Hepatocyte (in vitro differentiated cells): ENCODE measurements around the gene NPTX1. TPM values are rescaled to one million over a fixed set of nuclear protein-coding genes. Genes with fewer than 3 reads are reported as not detected.

Source experiments
- DNase-seq: peaks from one replicate; pipeline ENCODE4 v3.0.0-alpha.2; 2016; ENCODE audit warnings: low spot score
- H2AFZ ChIP-seq: fragments of 200-600 bp; sonication (generic); 2 replicates; pipeline ENCODE4 v1.6.0; 2016; ENCODE audit warnings: antibody characterized with exemption, mild to moderate bottlenecking
- H3K27ac ChIP-seq: fragments of 200-600 bp; sonication (generic); 2 replicates; pipeline ENCODE4 v1.5.1; 2016; ENCODE audit warnings: mild to moderate bottlenecking
- H3K27me3 ChIP-seq: fragments of 200-600 bp; sonication (generic); 2 replicates; pipeline ENCODE4 v1.6.1; 2016
- H3K36me3 ChIP-seq: fragments of 200-600 bp; sonication (generic); replicated peaks from 2 replicates; pipeline ENCODE4 v1.5.1; 2016; ENCODE audit warnings: low read depth; ENCODE audit not compliant: insufficient read depth
- H3K4me1 ChIP-seq: fragments of 200-600 bp; sonication (generic); 2 replicates; pipeline ENCODE4 v1.5.1; 2016; ENCODE audit warnings: mild to moderate bottlenecking, moderate library complexity; ENCODE audit not compliant: insufficient read depth
- H3K4me2 ChIP-seq: fragments of 200-600 bp; sonication (generic); 2 replicates; pipeline ENCODE4 v1.6.0; 2016
- H3K4me3 ChIP-seq: fragments of 200-600 bp; sonication (generic); 2 replicates; pipeline ENCODE4 v1.5.1; 2016; ENCODE audit warnings: mild to moderate bottlenecking
- H3K79me2 ChIP-seq: fragments of 200-600 bp; sonication (generic); 2 replicates; pipeline ENCODE4 v1.6.0; 2017; ENCODE audit warnings: mild to moderate bottlenecking
- H3K9me2 ChIP-seq: fragments of 200-600 bp; sonication (generic); replicated peaks from 2 replicates; pipeline ENCODE4 v1.6.0; 2017; ENCODE audit warnings: mild to moderate bottlenecking; ENCODE audit not compliant: insufficient read depth
- H3K9me3 ChIP-seq: fragments of 200-600 bp; sonication (generic); 2 replicates; pipeline ENCODE4 v1.5.1; 2016; ENCODE audit warnings: low read depth, mild to moderate bottlenecking
- H4K20me1 ChIP-seq: fragments of 200-600 bp; sonication (generic); 2 replicates; pipeline ENCODE4 v1.6.0; 2016; ENCODE audit warnings: mild to moderate bottlenecking; ENCODE audit not compliant: insufficient read depth, poor library complexity, severe bottlenecking
- CTCF ChIP-seq: fragments of 200-600 bp; sonication (generic); IDR thresholded peaks from 2 replicates; pipeline ENCODE4 v1.5.1; 2016; ENCODE audit warnings: antibody characterized with exemption, mild to moderate bottlenecking; ENCODE audit not compliant: poor library complexity
- EZH2 ChIP-seq: fragments of 200-600 bp; sonication (generic); IDR thresholded peaks from 2 replicates; pipeline ENCODE4 v1.6.1; 2016; ENCODE audit warnings: antibody characterized with exemption, mild to moderate bottlenecking, borderline replicate concordance
- EZH2phosphoT487 ChIP-seq: fragments of 200-600 bp; sonication (generic); IDR thresholded peaks from one replicate; pipeline ENCODE4 v1.6.1; 2018; ENCODE audit warnings: antibody characterized with exemption, mild to moderate bottlenecking, low read depth, moderate library complexity; ENCODE audit not compliant: unreplicated experiment, severe bottlenecking
- WGBS: methylation state at CpG from one replicate; pipeline ENCODE4 v1.1.6; 2016; ENCODE audit warnings: low lambda C conversion rate; ENCODE audit errors: missing lambda C conversion rate; 5-methylcytosine and 5-hydroxymethylcytosine counted together
- polyA plus RNA-seq: library from polyadenylated mRNA; unstranded; fragments of >200 nt; fragmentation: Nextera tagmentation; extraction: Ambion mirVana; gene quantifications from 2 replicates; pipeline ENCODE4 v1.2.1, GENCODE V29; 2016
- total RNA-seq: library from RNA; depleted of rRNA; stranded (reverse); fragments of >200 nt; gene quantifications from 2 replicates; pipeline ENCODE4 v1.2.3, GENCODE V29; 2014

The NPTX1 gene
- total and polyA plus RNA-seq, 2 experiments from 2014 or later, result 0.70 to 2.1 TPM

DNA sequence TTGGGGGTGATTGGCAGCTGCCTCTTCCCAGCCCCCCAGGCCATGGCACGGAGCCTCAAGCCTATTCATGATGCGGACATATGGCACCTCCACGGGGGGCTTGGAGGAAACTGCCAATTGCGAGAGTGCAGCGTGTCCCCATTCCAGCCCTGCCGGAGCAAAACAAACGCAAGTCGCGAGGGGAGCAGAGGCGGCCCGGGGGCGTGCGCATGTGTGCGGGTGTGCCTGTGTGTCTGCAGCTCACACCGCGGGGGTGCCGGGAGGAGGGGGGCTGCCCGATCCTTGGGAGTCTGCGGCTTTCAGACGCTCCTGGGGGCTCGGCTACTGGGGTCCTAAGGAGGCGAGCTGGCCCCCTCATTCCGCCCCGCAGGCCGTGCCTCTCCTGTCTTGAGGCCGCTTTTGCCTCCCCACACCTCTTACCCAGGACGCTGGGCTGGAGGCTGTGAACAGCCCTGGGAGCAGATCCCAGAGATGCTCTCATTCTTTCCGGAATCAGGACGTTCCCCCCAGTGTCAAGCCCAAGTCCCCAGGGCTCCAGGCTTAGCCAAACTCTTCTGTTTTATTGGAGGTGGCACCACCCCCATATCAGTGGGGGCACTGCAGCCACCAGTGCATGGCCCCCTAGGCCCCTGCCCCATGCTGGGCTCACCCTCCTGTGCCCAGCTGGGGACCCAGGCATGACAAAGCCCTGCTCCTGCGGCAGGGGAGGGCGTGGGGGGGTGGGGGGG lies 32.3 kb downstream of the NPTX1 start:
- 20% methylated on average over 22 of the region's 31 CpGs for WGBS
- Histone ChIP-seq H3K9me3 (no peaks in the 10 kb centered on the region), H3K36me3 (no peaks in the 10 kb centered on the region), H3K4me3 (no peak overlapping the region), H3K27ac (no peak overlapping the region), H3K79me2 (no peaks in the 10 kb centered on the region), H4K20me1 (no peaks in the 10 kb centered on the region), H3K4me1 (no peaks in the 10 kb centered on the region), H3K9me2 (no peaks in the 10 kb centered on the region), H3K4me2 (no peak overlapping the region), H3K27me3 (peaks cover 3% of the 10 kb centered on the region), H2AFZ (no peak overlapping the region)
- no peak for DNase-seq
- no peak for TF ChIP-seq EZH2
- no peak for TF ChIP-seq EZH2phosphoT487
- TF ChIP-seq CTCF, result no peak

DNA sequence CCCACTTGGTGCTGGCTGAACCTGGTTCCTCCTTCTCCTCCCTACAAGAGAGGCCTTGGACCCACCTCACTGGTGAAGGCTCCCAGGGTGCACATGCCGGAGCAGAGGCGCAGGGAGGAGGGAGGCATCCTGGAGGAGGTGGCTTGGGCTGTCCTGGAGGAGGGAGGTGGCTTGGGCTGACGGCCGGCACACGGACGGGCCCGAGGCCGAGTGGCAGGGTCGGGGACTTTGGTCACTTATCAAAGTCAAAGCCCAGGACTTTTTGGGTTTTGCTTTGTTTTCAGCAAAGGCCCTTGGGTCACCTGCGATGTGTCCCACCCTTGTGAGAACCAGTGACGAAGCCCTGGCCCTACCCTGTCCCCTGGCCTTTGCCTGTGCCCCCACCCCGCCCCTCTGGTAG lies 32.9 kb downstream of the NPTX1 start:
- Histone ChIP-seq H3K36me3 (no peaks in the 10 kb centered on the region), H3K79me2 (no peaks in the 10 kb centered on the region), H4K20me1 (no peaks in the 10 kb centered on the region), H3K4me3 (no peak overlapping the region), H3K27ac (no peak overlapping the region), H3K4me2 (no peak overlapping the region), H2AFZ (no peak overlapping the region), H3K27me3 (peaks cover 3% of the 10 kb centered on the region), H3K9me2 (no peaks in the 10 kb centered on the region), H3K9me3 (no peaks in the 10 kb centered on the region), H3K4me1 (no peaks in the 10 kb centered on the region)
- no peak for TF ChIP-seq EZH2phosphoT487
- no peak for TF ChIP-seq EZH2
- TF ChIP-seq CTCF, result no peak
- DNase-seq, result no peak
- 56% methylated on average over 12 of the region's 12 CpGs for WGBS

- no peak overlapping the region for H3K4me2 ChIP-seq
- no peaks in the 10 kb centered on the region for H3K9me3 ChIP-seq
- no peak overlapping the region for H3K27ac ChIP-seq
- H4K20me1 ChIP-seq, result no peaks in the 10 kb centered on the region
- H3K4me3 ChIP-seq, result no peak overlapping the region
- 45% methylated on average over 4 of the region's 4 CpGs for WGBS
- no peak overlapping the region for H2AFZ ChIP-seq
- no peaks in the 10 kb centered on the region for H3K36me3 ChIP-seq
- H3K79me2 ChIP-seq, result no peaks in the 10 kb centered on the region
- peaks cover 3% of the 10 kb centered on the region for H3K27me3 ChIP-seq
- H3K4me1 ChIP-seq, result no peaks in the 10 kb centered on the region
- no peak for TF ChIP-seq EZH2
- TF ChIP-seq CTCF, result no peak
- no peak for TF ChIP-seq EZH2phosphoT487
- DNase-seq, result no peak
- no peaks in the 10 kb centered on the region for H3K9me2 ChIP-seq
Measured at GRCh38 chr17:80442764-80443163, 33.6 kb downstream of the NPTX1 start.
